ENCODE measurements around the gene ANTXRL. TPM values are rescaled to one million over a fixed set of nuclear protein-coding genes. Genes with fewer than 3 reads are reported as not detected.
"Not testable (repeated sequence)": the region's sequence is repeated elsewhere in the genome, so short reads cannot be mapped to it uniquely, and the experiment has no call there.

ANTXRL gene
- total RNA-seq, 1 donor from 2014 or later, result not detected

- no peaks in the 10 kb centered on the region for H3K4me1 Mint-ChIP-seq
- H3K9me3 Mint-ChIP-seq, result no peaks in the 10 kb centered on the region
- no peaks in the 10 kb centered on the region for H3K36me3 Mint-ChIP-seq (ENCODE audit: low read depth)
- no peak for DNase-seq
- peaks cover 27% of the 10 kb centered on the region for H3K27me3 Mint-ChIP-seq
- intact Hi-C loops (cut with micrococcal nuclease), result no loop called here
- no peak overlapping the region for H3K4me3 Mint-ChIP-seq
- H3K27ac Mint-ChIP-seq, result no peak overlapping the region
Measured at GRCh38 chr10:46321770-46322169, 35.0 kb downstream of the ANTXRL start.

- Mint-ChIP-seq H3K36me3 (ENCODE audit: low read depth) (no peaks in the 10 kb centered on the region), H3K4me3 (no peak overlapping the region), H3K4me1 (no peaks in the 10 kb centered on the region), H3K27me3 (peaks cover 29% of the 10 kb centered on the region), H3K27ac (no peak overlapping the region), H3K9me3 (no peaks in the 10 kb centered on the region)
- intact Hi-C loops (cut with micrococcal nuclease), result no loop called here
- no peak for DNase-seq
Measured at GRCh38 chr10:46323176-46323575, 36.4 kb downstream of the ANTXRL start.

GRCh38 chr10:46325021-46325420 lies 38.2 kb downstream of the ANTXRL start:
- intact Hi-C loops (cut with micrococcal nuclease), result no loop called here
- Mint-ChIP-seq H3K4me3 (no peak overlapping the region), H3K27me3 (peaks cover 21% of the 10 kb centered on the region), H3K27ac (no peak overlapping the region), H3K9me3 (no peaks in the 10 kb centered on the region), H3K4me1 (no peaks in the 10 kb centered on the region), H3K36me3 (ENCODE audit: low read depth) (no peaks in the 10 kb centered on the region)
- DNase-seq, result peak; percentile 53

GRCh38 chr10:46326066-46326465 lies 39.3 kb downstream of the ANTXRL start:
- Mint-ChIP-seq H3K27ac (no peak overlapping the region), H3K4me1 (peaks cover 2% of the 10 kb centered on the region)
- intact Hi-C loops (cut with micrococcal nuclease), result no loop called here

GRCh38 chr10:46326971-46327370 lies 40.2 kb downstream of the ANTXRL start:
- H3K27me3 Mint-ChIP-seq, result peaks cover 21% of the 10 kb centered on the region
- peaks cover 2% of the 10 kb centered on the region for H3K4me1 Mint-ChIP-seq
- no peaks in the 10 kb centered on the region for H3K9me3 Mint-ChIP-seq
- peak; percentile 43 for DNase-seq
- H3K4me3 Mint-ChIP-seq, result no peak overlapping the region
- H3K27ac Mint-ChIP-seq, result no peak overlapping the region
- intact Hi-C loops (cut with micrococcal nuclease), result no loop called here
- H3K36me3 Mint-ChIP-seq (ENCODE audit: low read depth), result no peaks in the 10 kb centered on the region

More at GRCh38 chr10:46326066-46326465, 39.3 kb downstream of the ANTXRL start:
- H3K4me3 Mint-ChIP-seq, result no peak overlapping the region
- H3K36me3 Mint-ChIP-seq (ENCODE audit: low read depth), result no peaks in the 10 kb centered on the region
- H3K27me3 Mint-ChIP-seq, result peaks cover 20% of the 10 kb centered on the region
- H3K9me3 Mint-ChIP-seq, result no peaks in the 10 kb centered on the region
- DNase-seq, result no peak

- DNase-seq, result peak; percentile 48
- H3K9me3 Mint-ChIP-seq, result no peaks in the 10 kb centered on the region
- H3K4me3 Mint-ChIP-seq, result no peak overlapping the region
- no peak overlapping the region for H3K27ac Mint-ChIP-seq
- intact Hi-C loops (cut with micrococcal nuclease), result no loop called here
- H3K36me3 Mint-ChIP-seq (ENCODE audit: low read depth), result no peaks in the 10 kb centered on the region
- H3K4me1 Mint-ChIP-seq, result peaks cover 2% of the 10 kb centered on the region
- H3K27me3 Mint-ChIP-seq, result peaks cover 21% of the 10 kb centered on the region
Measured at GRCh38 chr10:46327685-46328084, 40.9 kb downstream of the ANTXRL start.

- intact Hi-C loops (cut with micrococcal nuclease), result no loop called here
- no peaks in the 10 kb centered on the region for H3K9me3 Mint-ChIP-seq
- H3K27ac Mint-ChIP-seq, result no peak overlapping the region
Measured at GRCh38 chr10:46328853-46329689, 42.3 kb downstream of the ANTXRL start.

GRCh38 chr10:46329690-46330016 lies 42.9 kb downstream of the ANTXRL start:
- Mint-ChIP-seq H3K27me3 (peaks cover 15% of the 10 kb centered on the region), H3K9me3 (no peaks in the 10 kb centered on the region), H3K27ac (no peak overlapping the region), H3K4me3 (no peak overlapping the region), H3K4me1 (peaks cover 2% of the 10 kb centered on the region), H3K36me3 (ENCODE audit: low read depth) (no peaks in the 10 kb centered on the region)
- DNase-seq, result peak; percentile 45
- intact Hi-C loops (cut with micrococcal nuclease), result no loop called here

More at GRCh38 chr10:46328853-46329689, 42.3 kb downstream of the ANTXRL start:
- no peaks in the 10 kb centered on the region for H3K36me3 Mint-ChIP-seq (ENCODE audit: low read depth)
- DNase-seq, result peak; percentile 44
- peaks cover 20% of the 10 kb centered on the region for H3K27me3 Mint-ChIP-seq
- H3K4me1 Mint-ChIP-seq, result peaks cover 2% of the 10 kb centered on the region
- H3K4me3 Mint-ChIP-seq, result no peak overlapping the region

GRCh38 chr10:46330894-46331293 lies 44.1 kb downstream of the ANTXRL start:
- H3K4me3 Mint-ChIP-seq, result no peak overlapping the region
- no peaks in the 10 kb centered on the region for H3K36me3 Mint-ChIP-seq (ENCODE audit: low read depth)
- intact Hi-C loops (cut with micrococcal nuclease), result no loop called here
- no peaks in the 10 kb centered on the region for H3K9me3 Mint-ChIP-seq
- H3K4me1 Mint-ChIP-seq, result peaks cover 2% of the 10 kb centered on the region
- DNase-seq, result no peak
- peaks cover 15% of the 10 kb centered on the region for H3K27me3 Mint-ChIP-seq
- no peak overlapping the region for H3K27ac Mint-ChIP-seq

GRCh38 chr10:46365484-46365883 lies 78.7 kb downstream of the ANTXRL start:
- H3K27me3 Mint-ChIP-seq; H3K27ac Mint-ChIP-seq; H3K4me3 Mint-ChIP-seq; H3K4me1 Mint-ChIP-seq; intact Hi-C loops (cut with micrococcal nuclease); H3K36me3 Mint-ChIP-seq (ENCODE audit: low read depth); DNase-seq; H3K9me3 Mint-ChIP-seq: not testable (repeated sequence)

GRCh38 chr10:46367209-46367608 lies 80.4 kb downstream of the ANTXRL start:
- intact Hi-C loops (cut with micrococcal nuclease); H3K27ac Mint-ChIP-seq; H3K4me1 Mint-ChIP-seq; DNase-seq; H3K9me3 Mint-ChIP-seq; H3K27me3 Mint-ChIP-seq; H3K36me3 Mint-ChIP-seq (ENCODE audit: low read depth); H3K4me3 Mint-ChIP-seq: not testable (repeated sequence)

GRCh38 chr10:46367666-46368240 lies 81.0 kb downstream of the ANTXRL start:
- H3K36me3 Mint-ChIP-seq (ENCODE audit: low read depth); H3K27me3 Mint-ChIP-seq; intact Hi-C loops (cut with micrococcal nuclease); H3K27ac Mint-ChIP-seq; H3K4me3 Mint-ChIP-seq; DNase-seq; H3K4me1 Mint-ChIP-seq; H3K9me3 Mint-ChIP-seq: not testable (repeated sequence)

GRCh38 chr10:46368956-46369355 lies 82.2 kb downstream of the ANTXRL start:
- H3K9me3 Mint-ChIP-seq; H3K27ac Mint-ChIP-seq; H3K27me3 Mint-ChIP-seq; H3K4me3 Mint-ChIP-seq; H3K4me1 Mint-ChIP-seq; DNase-seq; intact Hi-C loops (cut with micrococcal nuclease); H3K36me3 Mint-ChIP-seq (ENCODE audit: low read depth): not testable (repeated sequence)

GRCh38 chr10:46374410-46374809 lies 87.6 kb downstream of the ANTXRL start:
- H3K9me3 Mint-ChIP-seq; H3K36me3 Mint-ChIP-seq (ENCODE audit: low read depth): not testable (repeated sequence)

More at GRCh38 chr10:46374410-46374809, 87.6 kb downstream of the ANTXRL start:
- H3K4me3 Mint-ChIP-seq; DNase-seq; H3K4me1 Mint-ChIP-seq; H3K27me3 Mint-ChIP-seq; intact Hi-C loops (cut with micrococcal nuclease); H3K27ac Mint-ChIP-seq: not testable (repeated sequence)
